SK-N-SH treated with all-trans-retinoic acid at 6 μM for 48 hours (cell line): ENCODE data around the gene GRAMD1B.

Experiments
- ESRRG ChIP-seq: fragments of 250-450 bp; sonication (Bioruptor Pico); IDR thresholded peaks from 2 replicates; pipeline ENCODE4 v1.6.1; 2021; ENCODE audit warnings: mild to moderate bottlenecking
- GLIS3 ChIP-seq: fragments of 250-450 bp; sonication (Bioruptor Pico); IDR thresholded peaks from 2 replicates; pipeline ENCODE4 v1.5.0; 2020; ENCODE audit warnings: mild to moderate bottlenecking, moderate library complexity
- PPARA ChIP-seq: fragments of 250-450 bp; sonication (Bioruptor Pico); IDR thresholded peaks from 2 replicates; pipeline ENCODE4 v1.5.0; 2020; ENCODE audit warnings: mild to moderate bottlenecking, borderline replicate concordance
- RARB ChIP-seq: fragments of 250-450 bp; sonication (Bioruptor Pico); IDR thresholded peaks from 2 replicates; pipeline ENCODE4 v1.8.0; 2021; ENCODE audit warnings: mild to moderate bottlenecking, moderate library complexity
- TOX ChIP-seq: fragments of 250-450 bp; sonication (Bioruptor Pico); IDR thresholded peaks from 2 replicates; pipeline ENCODE4 v1.8.0; 2021; ENCODE audit warnings: mild to moderate bottlenecking, moderate library complexity, borderline replicate concordance
- ZC3H10 ChIP-seq: fragments of 250-450 bp; sonication (Bioruptor Pico); IDR thresholded peaks from 2 replicates; pipeline ENCODE4 v1.5.1; 2021; ENCODE audit warnings: mild to moderate bottlenecking, moderate library complexity
- ZFP3 ChIP-seq: fragments of 250-450 bp; sonication (Bioruptor Pico); IDR thresholded peaks from 2 replicates; pipeline ENCODE4 v1.5.0; 2020; ENCODE audit warnings: mild to moderate bottlenecking, moderate library complexity
- ZFP30 ChIP-seq: fragments of 450-650 bp; formaldehyde crosslinking; IDR thresholded peaks from 2 replicates; pipeline ENCODE4 v1.5.0; 2022; ENCODE audit warnings: mild to moderate bottlenecking, moderate library complexity
- TF ChIP-seq, protein P1 (sequence below): fragments of 250-450 bp; sonication (Bioruptor Pico); IDR thresholded peaks from 2 replicates; pipeline ENCODE4 v1.5.1; 2021; ENCODE audit warnings: mild to moderate bottlenecking, moderate library complexity
- TF ChIP-seq, protein P2 (sequence below): fragments of 250-450 bp; sonication (Bioruptor Pico); IDR thresholded peaks from 2 replicates; pipeline ENCODE4 v1.8.0; 2020; ENCODE audit warnings: mild to moderate bottlenecking, moderate library complexity, borderline replicate concordance

DNA sequence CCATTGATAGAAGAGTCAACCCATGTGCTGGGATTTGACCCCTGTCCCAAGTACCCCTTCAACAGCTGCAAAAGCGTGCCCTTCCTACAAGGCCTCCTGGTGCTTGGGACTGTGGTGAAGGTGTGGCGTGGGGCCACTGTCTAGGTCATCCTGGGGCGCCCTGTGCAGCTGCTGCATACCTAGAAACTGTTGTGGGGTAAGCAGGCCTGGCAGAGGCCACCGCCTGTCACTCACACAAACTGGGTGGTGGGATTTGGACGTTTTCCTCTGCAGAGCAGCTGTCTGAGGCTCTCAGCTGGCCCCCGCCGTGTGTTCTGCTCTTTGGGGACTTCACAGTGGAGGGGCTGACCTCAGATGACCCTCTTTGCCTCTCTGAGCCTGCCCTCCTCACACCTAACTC, 154.7 kb downstream of the GRAMD1B start:
- TF ChIP-seq, protein P1, sequence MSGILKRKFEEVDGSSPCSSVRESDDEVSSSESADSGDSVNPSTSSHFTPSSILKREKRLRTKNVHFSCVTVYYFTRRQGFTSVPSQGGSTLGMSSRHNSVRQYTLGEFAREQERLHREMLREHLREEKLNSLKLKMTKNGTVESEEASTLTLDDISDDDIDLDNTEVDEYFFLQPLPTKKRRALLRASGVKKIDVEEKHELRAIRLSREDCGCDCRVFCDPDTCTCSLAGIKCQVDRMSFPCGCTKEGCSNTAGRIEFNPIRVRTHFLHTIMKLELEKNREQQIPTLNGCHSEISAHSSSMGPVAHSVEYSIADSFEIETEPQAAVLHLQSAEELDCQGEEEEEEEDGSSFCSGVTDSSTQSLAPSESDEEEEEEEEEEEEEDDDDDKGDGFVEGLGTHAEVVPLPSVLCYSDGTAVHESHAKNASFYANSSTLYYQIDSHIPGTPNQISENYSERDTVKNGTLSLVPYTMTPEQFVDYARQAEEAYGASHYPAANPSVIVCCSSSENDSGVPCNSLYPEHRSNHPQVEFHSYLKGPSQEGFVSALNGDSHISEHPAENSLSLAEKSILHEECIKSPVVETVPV: no peak
- TF ChIP-seq, protein P2, sequence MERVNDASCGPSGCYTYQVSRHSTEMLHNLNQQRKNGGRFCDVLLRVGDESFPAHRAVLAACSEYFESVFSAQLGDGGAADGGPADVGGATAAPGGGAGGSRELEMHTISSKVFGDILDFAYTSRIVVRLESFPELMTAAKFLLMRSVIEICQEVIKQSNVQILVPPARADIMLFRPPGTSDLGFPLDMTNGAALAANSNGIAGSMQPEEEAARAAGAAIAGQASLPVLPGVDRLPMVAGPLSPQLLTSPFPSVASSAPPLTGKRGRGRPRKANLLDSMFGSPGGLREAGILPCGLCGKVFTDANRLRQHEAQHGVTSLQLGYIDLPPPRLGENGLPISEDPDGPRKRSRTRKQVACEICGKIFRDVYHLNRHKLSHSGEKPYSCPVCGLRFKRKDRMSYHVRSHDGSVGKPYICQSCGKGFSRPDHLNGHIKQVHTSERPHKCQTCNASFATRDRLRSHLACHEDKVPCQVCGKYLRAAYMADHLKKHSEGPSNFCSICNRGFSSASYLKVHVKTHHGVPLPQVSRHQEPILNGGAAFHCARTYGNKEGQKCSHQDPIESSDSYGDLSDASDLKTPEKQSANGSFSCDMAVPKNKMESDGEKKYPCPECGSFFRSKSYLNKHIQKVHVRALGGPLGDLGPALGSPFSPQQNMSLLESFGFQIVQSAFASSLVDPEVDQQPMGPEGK (CRISPR knock-in tag): no peak
- TF ChIP-seq GLIS3 (CRISPR knock-in tag) (no peak), PPARA (CRISPR knock-in tag) (no peak), TOX (CRISPR knock-in tag) (no peak), ZC3H10 (CRISPR knock-in tag) (no peak), ESRRG (no peak), ZFP30 (no peak), RARB (CRISPR knock-in tag) (no peak), ZFP3 (CRISPR knock-in tag) (no peak)
